IPS-NIHi11 (cell line): ENCODE data around the gene IL36B.

Experiments used
- DNase-seq: peaks from one replicate; pipeline ENCODE4 v3.0.0; 2012; ENCODE audit warnings: mixed read lengths, low spot score

Gene IL36B

DNA sequence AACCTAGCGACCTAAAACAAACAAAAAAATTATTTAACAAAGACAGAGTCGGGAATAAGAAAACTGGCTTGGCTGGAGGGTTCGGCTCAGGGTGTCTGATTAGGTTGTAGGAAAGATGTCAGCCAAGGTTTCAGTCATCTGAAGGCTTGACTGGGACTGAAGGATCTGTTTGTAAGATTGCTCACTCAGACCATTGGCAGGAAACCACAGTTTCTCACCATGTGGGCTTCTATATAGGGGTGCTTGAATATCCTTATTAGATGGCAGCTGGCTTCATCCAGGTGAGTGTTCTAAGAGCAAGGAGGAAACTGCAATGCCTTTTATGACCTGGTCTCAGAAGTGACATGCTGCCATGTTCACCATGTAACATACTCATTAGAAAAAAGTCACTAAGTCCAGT lies 999 bp upstream of the IL36B start:
- no peak for DNase-seq

- no peak for DNase-seq
Measured at GRCh38 chr2:113050921-113051895, 1.5 kb downstream of the IL36B start.

DNA sequence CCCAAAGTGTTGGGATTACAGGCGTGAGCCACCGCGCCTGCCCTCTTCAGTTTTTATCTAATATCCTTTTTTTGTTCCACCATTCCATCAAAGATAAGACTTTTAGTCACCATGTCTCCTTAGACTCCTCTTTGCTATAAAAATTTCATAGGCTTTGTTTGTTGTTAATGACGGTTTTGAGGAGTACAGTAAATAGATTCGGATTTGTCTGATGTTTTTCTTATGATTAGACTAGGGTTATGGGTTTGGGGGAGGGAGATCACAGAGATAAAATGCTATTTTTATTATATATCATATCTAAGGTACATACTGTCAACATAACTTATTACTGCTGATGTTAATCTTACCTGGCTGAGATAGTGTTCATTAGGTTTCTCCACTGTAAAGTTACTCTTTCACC lies 6.2 kb downstream of the IL36B start:
- no peak for DNase-seq

- peak; percentile 36 for DNase-seq
Measured at GRCh38 chr2:113041871-113042270, 10.8 kb downstream of the IL36B start.

DNA sequence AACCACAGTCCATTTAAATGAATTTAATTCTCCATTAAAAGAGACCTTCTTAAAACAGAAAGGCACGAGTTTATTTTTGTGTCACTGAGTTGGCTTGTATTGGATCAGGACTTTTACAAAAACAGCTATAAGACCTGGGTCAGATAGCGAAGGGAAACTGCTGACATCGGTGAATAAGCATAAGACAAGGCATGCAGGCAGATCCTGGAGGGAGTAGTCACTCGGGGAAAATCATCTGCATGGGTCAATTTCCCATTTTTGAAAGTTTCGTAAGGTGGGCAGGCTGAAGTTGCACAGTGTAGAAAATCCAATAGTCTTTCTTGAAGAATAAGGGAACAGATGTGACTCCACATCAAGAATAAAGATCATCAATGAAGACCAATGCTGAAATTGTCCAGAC lies 12.9 kb downstream of the IL36B start:
- DNase-seq, result no peak

- DNase-seq, result no peak
Measured at GRCh38 chr2:113039158-113039557, 13.5 kb downstream of the IL36B start.

DNA sequence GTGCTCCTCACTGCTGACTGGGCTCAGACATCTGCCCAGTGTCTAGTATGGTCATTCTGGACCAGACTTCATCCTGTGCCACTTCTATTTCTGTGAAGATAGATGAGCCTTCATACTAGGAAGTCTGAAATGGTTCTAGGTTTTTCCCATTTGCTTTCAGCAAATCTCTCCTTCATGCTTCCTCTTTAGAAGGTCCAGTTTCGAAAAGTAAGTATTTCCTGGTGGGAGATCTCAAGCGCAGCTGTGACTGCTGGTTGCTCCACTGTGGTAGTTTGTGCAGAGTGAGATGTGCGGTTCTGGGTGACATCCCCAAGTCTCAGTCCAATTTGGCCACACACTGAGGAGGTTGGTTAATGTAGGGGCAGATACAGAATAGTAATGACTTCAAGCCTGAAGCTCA lies 14.4 kb downstream of the IL36B start:
- DNase-seq, result no peak

DNA sequence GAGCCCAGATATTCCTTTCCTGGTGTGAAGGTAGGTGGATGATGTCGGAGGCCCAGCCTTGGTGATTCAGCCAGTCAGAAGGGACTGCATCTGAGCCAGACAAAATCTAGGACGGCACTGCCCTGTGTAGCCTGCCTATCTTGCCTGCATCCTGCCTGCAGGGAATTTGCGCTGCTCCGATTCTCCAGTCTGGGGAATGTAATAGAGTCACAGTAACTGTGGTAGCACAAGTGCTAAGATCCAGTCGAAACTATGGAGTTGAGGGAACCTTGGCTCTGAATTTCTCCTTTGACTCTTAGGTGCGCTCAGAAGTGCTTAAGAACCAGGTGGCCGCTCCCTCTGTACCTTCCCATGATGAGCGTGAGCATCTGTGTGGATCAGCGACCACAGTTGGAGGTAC lies 15.9 kb downstream of the IL36B start:
- no peak for DNase-seq

DNA sequence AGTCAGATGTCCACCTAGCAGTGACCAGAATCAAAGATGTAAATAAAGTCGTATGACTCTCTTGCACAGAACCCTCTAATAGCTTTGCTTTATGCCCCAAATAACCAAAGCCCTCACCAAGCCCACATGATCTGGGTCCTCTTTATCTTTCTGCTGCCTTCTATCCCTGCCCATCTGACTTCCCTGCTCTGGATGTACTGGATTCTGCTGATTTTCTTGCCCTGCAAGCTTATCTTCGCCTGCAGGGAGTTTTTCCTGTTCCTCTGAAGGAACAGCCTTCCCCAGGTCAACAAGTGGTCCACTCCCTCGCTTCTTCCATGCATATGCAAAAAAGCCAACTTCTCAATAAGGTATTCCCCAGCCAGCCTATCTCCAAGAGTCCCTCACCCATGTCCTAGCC lies 18.7 kb downstream of the IL36B start:
- no peak for DNase-seq

DNA sequence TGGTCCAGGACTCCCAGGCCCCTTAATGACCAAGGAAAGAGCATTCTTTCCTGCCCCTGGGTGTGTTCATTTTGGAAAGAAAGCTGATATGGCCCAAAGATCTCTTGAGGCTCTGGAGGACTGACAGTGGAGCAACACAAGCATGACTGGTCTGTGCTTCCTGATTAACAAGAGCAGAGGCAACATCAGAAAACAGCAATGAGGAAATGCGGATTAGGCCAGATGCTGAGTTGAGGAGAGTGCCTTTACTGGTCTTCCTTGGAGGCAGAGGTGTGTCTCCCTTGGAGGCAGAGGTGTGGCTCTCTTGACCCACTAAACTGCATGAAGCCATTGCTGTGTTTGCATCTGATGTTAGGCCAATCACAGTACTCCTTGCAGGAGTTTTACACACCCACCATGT lies 19.9 kb downstream of the IL36B start:
- no peak for DNase-seq

DNA sequence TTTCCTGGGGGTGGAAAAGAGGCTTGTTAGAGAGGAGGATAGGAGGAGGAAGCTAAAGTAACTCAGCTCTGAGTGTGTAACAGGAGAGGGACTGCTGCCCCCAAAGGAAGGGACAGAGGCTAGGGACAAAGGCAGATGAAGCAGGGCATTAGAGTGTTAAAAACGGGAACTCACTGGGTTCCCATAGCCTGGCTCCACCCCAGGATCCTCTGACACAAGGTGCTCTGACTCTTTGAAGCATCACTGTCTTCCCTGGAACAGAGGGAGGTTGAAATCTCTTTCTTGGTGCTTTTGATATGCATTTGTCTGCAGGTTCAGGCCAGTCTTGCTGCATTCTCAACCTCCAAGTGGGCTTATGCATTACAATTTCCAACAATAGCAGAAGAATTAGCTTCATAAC lies 24.6 kb downstream of the IL36B start:
- DNase-seq, result no peak

- DNase-seq, result no peak
Measured at GRCh38 chr2:113027691-113028090, 25.0 kb downstream of the IL36B start.

- no peak for DNase-seq
Measured at GRCh38 chr2:113025737-113026136, 26.9 kb downstream of the IL36B start.

GRCh38 chr2:113024764-113025163 lies 27.9 kb downstream of the IL36B start:
- no peak for DNase-seq

DNA sequence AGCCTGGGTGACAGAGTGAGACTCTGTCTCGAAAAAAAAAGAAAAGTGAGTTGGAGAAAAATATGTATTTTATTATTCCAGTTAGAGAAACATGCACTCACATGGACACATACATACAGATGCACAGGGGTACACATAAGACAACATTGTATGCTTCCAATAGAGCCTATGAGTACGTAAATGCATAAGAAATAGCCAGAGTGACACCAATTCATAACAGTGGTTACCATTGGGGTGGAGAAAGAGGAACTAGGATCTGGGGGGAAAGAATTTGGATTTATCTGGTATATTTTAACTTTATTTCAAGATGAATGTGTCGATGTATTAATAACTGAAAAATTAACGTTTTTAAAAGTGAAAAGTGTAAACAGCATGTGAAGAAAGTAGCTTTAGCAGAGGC lies 31.4 kb downstream of the IL36B start:
- DNase-seq, result no peak

DNA sequence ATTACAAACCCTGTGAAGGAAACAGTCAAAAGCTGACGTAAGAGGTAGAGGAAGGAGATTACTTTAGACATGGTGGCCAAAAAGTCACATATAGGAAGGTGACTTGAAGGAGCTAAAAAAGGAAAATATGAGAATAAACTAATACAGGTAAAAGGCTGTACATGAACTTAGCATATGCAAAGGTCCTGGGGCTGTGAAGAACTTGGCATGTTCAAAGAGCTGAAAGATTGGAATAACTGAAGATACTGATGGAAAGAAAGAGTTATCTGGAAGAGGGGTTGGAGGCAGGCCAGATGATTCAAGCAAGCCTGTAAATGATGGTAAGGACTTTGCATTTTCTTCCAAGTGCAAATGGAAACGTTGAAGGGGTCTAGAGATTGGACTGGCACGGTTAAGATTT lies 34.2 kb downstream of the IL36B start:
- no peak for DNase-seq

DNA sequence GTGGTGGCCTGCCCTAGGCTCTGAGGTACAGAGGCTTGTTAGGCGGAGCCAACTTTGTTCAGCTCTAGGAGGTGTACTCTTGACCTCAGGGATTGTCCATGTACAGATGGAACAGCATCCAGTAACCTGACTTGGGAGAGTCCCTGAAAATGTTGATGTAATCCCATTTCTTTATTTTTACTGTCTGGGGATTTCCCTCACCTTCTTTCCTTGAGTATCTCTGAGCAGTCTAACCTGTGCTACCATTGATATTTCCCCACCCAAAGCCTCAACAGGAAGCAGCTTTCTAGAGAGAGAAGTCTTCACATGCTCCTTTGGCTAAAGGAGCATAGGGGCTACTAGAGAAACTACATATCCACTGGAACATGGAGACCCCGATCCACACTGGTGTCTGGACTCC lies 37.0 kb downstream of the IL36B start:
- no peak for DNase-seq

GRCh38 chr2:113015042-113015441 lies 37.6 kb downstream of the IL36B start:
- no peak for DNase-seq

DNA sequence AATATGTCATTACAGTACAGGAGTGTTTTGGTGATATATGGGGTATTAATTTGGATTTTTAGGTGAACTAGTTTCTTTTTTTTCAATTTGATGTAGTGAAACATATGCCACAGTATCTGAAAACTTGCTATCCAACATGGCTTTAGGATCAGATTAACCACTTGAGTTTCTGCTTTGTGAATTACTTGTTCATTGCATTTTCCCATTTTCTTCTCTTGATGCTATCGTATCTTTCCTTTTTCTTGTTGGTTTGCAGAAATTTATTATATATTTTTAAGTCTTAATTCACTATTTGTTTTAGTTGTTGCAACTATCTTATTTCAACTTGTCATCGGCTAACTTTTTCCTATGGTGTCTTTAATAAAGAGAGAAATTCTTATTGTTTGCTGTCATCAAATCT lies 38.6 kb downstream of the IL36B start:
- DNase-seq, result no peak

DNA sequence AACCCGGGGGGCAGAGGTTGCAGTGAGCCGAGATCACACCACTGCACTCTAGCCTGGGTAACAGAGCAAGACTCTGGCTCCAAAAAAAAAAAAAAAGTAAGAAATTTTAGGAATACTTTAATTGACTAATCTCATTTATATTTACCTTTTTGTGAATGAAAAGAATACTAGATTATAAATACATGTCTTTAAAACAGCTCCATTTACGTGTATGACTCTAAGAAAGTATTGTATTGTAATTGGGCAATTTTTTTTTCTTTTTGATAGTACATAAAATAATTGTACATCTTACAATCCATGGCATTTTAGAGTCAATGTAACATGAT lies 39.4 kb downstream of the IL36B start:
- no peak for DNase-seq

GRCh38 chr2:113012436-113013335 lies 40.0 kb downstream of the IL36B start:
- no peak for DNase-seq

DNA sequence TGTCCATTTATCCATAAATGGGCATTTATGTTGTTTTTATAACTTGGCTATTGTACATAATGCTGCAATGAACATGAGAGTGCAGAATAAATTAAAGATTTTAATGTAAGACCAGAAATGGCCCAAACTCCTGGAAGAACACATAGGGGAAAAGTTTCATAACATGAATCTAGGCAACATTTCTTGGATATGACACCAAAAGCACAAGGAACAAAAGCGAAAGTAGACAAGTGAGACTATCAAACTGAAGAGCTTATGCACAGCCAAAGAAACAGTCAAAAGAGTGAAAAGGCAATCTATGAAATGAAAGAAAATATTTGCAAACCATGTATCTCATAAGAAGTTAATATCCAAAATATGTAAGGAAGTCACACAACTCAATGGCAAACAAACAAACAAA lies 41.6 kb downstream of the IL36B start:
- DNase-seq, result no peak

GRCh38 chr2:113010088-113010487 lies 42.6 kb downstream of the IL36B start:
- no peak for DNase-seq
